ENCODE measurements around the gene GALR3.
"Not testable (repeated sequence)": the region's sequence is repeated elsewhere in the genome, so short reads cannot be mapped to it uniquely, and the experiment has no call there.

The GALR3 gene

GRCh38 chr22:37823134-37823985, at the start of gene GALR3:
TSS of gene GALR3 (plus strand) at chr22:37823382. CDS start at chr22:37823407, 25 bp downstream.
- DNase-seq (ENCODE audit: low spot score) = no peak

DNA sequence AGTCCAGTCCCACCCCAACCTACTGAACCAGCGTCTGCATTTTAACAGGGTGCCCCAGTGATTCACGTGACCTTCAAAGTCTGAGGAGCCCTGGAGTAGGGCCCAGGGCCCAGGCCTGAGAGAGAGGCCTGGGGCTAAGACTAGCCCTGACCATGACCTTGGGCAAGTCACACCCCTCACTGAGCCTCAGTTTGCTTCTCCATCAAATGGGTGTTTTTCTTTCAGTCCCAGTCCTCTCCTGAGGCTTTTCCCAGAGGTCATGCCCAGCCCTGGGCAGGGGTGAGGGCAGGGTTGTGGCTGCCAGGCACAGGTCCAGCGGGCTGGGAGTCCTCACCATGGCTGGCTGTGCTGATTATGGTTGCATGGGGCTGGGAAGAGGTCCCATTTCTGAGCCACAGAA, 48.5 kb upstream of the GALR3 start:
- DNase-seq (ENCODE audit: low spot score) = no peak

- DNase-seq (ENCODE audit: low spot score) = no peak
Measured at GRCh38 chr22:37775785-37776638, 47.2 kb upstream of the GALR3 start.

DNA sequence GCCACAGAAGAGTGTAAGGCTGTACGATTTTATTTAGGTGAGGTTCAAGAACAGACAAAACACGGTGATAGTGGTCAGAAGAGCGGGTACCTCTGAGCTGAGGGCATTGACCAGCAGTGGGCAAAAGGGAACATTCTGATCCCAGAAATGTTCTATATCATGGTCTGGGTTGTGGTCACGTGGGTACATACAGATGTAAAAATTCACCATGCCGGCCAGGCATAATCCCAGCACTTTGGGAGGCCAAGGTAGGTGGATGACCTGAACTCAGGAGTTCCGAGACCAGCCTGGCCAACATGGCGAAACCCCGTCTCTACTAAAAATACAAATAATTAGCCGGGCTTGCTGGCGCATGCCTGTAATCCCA, 46.6 kb upstream of the GALR3 start:
- DNase-seq (ENCODE audit: low spot score) = no peak

DNA sequence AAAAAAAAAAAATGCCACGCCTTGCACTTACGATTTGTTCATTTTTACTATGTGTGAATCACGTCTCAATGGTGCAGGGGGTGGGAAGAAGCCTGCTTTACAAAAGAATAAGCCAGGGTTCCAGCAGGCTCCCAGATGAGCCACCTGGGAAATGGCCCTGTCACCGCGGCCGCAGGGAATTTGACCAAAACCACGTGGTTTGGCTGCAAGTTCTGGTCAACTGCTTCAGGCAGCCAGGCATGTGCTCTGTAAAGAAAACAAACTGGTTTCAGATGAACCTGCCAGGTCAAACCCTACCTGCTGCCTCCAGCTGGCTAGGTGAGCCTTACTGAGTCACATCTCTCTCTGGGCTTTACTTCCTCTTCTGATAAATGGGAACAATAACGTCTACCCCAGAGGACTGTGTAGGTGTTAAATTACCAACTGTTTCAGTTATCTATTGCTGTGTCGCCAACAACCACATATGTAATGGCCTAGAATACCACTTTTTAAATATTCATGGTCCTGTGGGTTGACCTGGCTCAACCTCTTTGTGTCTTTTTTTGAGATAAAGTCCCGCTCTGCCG, 46.0 kb upstream of the GALR3 start:
- no peak for DNase-seq (ENCODE audit: low spot score)

DNA sequence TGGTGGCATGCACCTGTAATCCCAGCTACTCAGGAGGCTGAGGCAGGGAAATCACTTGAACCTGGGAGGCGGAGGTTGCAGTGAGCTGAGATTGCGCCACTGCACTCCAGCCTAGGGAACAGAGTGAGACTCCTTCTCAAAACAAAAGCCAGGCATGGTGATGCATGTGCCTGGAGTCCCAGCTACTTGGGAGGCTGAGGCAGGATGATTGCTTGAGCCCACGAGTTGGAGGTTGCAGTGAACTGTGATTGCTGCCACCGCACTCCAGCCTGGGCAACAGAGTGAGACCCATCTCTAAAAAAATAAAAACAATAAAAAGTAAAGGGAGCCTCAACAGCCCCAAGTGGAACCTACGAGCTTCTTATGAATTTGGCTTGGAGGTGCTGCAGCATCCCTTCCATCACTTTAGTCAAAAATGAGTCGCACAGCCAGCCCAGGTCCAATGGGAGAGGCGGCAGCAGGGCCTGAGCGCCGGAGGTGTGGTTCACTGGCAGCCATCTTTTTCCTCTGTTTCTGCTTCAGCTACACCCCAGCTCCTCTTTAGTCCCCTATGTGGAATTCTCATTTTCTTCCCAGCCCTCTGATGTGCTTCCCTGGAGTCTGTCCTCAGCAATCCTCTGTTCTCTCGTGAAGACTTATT, 44.7 kb upstream of the GALR3 start:
- no peak for DNase-seq (ENCODE audit: low spot score)

GRCh38 chr22:37781434-37782059, 41.6 kb upstream of the GALR3 start:
- no peak for DNase-seq (ENCODE audit: low spot score)

DNA sequence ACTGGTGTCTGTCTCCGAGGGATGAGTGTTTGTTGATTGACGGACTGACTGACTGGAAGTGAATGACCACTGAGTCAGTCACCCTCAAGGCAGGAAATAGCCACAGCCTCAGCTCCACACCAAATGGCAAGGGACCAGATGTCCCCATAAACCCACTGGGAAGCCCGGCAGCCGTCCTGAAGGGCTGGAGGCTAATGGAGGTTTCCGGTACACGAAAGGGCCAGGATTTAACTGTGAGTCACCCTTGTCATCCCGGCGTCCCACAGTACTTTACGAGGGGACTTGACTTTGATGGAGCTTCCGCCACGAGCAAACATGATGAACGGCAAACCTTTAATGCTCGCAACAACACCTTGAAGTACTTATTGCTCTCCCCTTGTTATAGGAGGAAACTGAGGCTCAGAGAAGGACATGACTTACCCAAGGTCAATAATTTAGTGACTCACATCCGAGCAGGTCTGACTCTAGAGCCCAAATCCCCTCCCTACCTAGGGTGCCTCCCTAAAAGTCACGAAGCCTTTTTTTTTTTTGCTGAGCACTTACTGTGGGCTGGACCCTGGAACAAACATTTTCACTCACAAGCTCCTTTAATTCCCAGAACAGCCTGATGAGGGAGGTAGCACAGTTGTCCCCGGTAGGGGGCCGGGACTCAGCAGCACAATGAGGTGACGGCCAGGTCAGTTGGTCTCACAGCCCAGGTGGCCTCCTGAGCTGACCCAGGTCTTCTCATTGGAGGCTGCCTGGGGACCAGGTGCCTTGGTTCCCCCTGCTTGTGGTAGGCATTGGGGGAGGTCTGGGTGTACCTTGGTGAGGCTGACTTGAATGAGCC, 40.6 kb upstream of the GALR3 start:
- no peak for DNase-seq (ENCODE audit: low spot score)

- no peak for DNase-seq (ENCODE audit: low spot score)
Measured at GRCh38 chr22:37784829-37785495, 38.2 kb upstream of the GALR3 start.

GRCh38 chr22:37790234-37790633, 32.9 kb upstream of the GALR3 start:
- no peak for DNase-seq (ENCODE audit: low spot score)

DNA sequence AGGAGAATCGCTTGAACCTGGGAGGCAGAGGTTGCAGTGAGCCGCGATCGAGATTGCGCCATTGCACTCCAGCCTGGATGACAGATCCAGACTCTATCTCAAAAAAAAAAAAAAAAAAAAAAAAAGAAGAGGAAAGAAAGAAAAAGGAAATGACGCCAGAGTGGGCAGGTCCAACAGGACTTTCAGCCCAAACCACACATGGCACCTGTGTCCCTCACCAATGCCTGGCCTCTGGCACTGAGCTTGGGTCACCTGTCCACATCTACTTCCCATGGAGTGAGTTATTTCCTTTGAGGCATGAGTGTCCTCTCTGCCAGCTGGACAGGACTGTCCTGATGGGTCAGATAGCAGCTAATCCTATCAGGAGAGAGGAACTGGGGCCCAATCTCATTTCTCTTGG, 30.7 kb upstream of the GALR3 start:
- no peak for DNase-seq (ENCODE audit: low spot score)

DNA sequence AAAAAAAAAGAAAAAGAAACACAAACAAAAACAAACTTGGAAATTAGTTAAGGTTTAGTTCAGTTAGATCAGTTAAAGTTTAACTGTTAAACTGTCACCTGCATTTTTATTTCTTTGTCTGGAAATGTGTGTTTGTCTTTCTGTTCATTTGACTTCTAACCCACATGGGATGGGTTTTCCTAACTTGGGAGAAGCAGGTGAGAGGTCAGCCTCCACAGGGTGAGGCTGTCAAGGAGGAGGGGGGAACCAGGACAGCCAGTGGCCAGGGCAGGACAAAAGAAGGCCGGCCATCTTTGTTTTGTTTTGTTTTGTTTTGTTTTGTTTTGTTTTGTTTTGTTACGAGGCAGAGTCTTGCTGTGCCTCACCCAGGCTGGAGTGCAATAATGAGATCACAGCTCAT, 28.8 kb upstream of the GALR3 start:
- no peak for DNase-seq (ENCODE audit: low spot score)

- DNase-seq (ENCODE audit: low spot score) = no peak
Measured at GRCh38 chr22:37796079-37796478, 27.1 kb upstream of the GALR3 start.

GRCh38 chr22:37797259-37797658, 25.9 kb upstream of the GALR3 start:
- DNase-seq (ENCODE audit: low spot score) = not testable (repeated sequence)

DNA sequence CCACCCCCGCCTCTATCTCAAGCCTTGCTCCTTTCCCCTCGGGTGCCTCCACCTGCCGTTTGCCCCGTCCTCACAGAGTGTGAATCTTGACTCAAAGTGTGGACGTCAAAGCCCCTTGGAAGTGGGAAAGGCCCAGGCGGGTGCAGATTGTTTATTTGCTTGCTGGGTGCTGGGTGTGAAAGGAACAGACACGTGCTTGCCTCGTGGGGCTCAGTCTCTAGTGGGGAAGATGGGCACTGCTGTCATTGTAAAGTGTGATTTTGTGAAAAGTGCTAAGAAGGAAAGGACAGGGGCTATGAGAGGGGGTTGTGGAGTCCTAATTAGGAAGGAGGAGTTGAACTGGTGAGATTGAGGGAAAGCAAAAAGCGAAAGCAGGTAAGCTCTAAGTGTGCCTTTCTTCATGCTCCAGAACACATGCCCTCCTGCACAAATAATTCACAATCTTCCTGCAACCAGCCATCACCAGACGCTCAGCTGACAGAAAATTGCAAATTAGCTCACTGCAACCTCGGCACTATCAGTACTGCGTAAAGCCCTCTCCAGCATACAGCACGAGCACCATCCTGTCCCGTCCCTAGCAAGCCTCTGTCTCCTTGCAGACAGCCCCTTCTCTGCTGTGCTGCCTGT, 25.2 kb upstream of the GALR3 start:
- DNase-seq (ENCODE audit: low spot score) = no peak

- DNase-seq (ENCODE audit: low spot score) = not testable (repeated sequence)
Measured at GRCh38 chr22:37799979-37800378, 23.2 kb upstream of the GALR3 start.

DNA sequence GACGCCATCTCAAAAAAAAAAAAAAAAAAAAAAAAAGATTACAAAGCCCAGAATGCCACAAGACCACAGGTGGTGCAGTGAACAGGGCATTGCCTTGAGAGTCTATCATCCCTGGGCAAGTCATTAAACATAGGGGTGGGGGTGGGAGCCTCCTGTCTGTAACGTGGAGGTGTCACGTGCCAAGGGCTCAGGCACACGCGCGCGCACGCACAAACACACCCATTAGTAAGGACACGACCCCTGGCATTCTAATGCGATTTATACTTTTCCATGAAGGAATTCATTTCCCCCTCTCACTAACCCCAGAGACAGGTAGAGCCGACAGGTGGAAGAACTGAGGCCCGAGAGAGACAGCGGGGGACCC, 21.3 kb upstream of the GALR3 start:
- no peak for DNase-seq (ENCODE audit: low spot score)

DNA sequence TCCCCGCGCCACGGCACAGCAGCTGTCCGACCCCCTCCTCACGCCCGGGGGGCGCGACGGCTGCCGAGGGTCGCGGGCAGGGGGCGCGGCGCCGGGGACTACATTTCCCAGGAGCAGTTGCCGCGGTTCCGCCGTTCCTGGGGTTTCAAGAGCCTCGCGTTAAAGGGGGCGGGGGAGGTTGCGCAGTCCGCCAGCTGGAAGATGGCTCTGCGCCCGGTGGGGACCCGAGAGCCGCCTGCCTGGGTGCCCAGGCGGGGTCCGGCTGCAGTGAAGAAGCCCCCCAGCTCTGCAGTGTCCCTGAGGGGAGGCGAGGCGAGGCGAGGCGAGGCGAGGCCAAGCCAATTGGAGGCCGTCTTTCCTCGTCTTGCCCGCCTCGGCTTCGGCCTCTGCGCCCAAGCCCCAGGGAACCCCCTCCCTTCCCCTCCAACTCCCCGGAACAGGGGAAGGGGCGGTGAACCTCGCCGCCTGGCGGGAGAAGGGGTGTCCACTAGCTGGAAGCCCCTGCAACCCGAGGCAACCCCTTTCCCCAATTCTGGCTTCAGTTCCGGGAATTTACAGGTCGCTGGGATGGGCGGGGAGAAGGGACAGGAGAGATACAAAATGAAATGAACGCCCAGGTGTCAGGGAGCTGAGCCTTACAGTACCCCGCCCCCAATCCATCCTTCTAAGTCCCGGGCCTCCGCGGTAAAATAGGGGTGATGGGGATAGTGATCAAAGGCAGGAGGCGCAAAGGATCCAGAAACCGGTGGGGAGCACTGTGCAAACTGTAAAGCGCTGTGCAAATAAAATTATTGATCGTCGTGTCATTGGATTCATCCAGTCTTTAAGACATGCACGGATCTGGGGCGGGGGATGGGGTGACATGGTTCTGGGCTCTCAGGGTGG, 20.6 kb upstream of the GALR3 start:
- peak; percentile 88 for DNase-seq (ENCODE audit: low spot score)

- DNase-seq (ENCODE audit: low spot score) = no peak
Measured at GRCh38 chr22:37803195-37803638, 20.0 kb upstream of the GALR3 start.
